ENCODE data around the gene TNXB. TPM values are rescaled to one million over a fixed set of nuclear protein-coding genes. Genes with fewer than 3 reads are reported as not detected.

Gene TNXB
- total and polyA plus RNA-seq, 4 experiments from 2014 or later = 0.31 to 22.4 (median 16.5) TPM; not detected in 1

GRCh38 chr6:32139590-32139989, 30.5 kb upstream of the TNXB start:
- H3K9me3 ChIP-seq (ENCODE audit: control insufficient read depth in 1 of 2, low read length in 2 of 2) = no peaks in the 10 kb centered on the region
- Mint-ChIP-seq H3K9me3 (peaks cover 0 to 2% (median 0%) of the 10 kb centered on the region in 8 donors), H3K27ac (no peak overlapping the region), H3K36me3 (no peaks in the 10 kb centered on the region), H3K4me3 (no peak overlapping the region), H3K4me1 (no peaks in the 10 kb centered on the region), H3K27me3 (peaks cover 2 to 3% of the 10 kb centered on the region in 2 donors)
- ChIA-PET CTCF (ENCODE audit: partially characterized antibody) (no interaction called here), POLR2A (ENCODE audit: partially characterized antibody) (interaction anchor here (1.5 kb wide), 1 partner anchor 56 kb away, joined by 4 read pairs; no protein-coding TSS in a partner anchor)
- no peaks in the 10 kb centered on the region for H3K27me3 ChIP-seq (ENCODE audit: insufficient read depth, low read length)
- no peaks in the 10 kb centered on the region for H3K4me1 ChIP-seq (ENCODE audit: insufficient read depth, low read length)
- no peak for DNase-seq
- H3K36me3 ChIP-seq (ENCODE audit: insufficient read depth, low read length) = no peaks in the 10 kb centered on the region
- intact Hi-C loops (cut with micrococcal nuclease) = no loop called here
- H3K27ac ChIP-seq (ENCODE audit: low read depth, low read length) = no peak overlapping the region
- H3K4me3 ChIP-seq (ENCODE audit: low read length in 2 of 2) = no peak overlapping the region

- CTCF ChIA-PET (ENCODE audit: partially characterized antibody) = no interaction called here
- DNase-seq = no peak
- peaks cover 0 to 2% (median 0%) of the 10 kb centered on the region in 8 donors for H3K9me3 Mint-ChIP-seq
Measured at GRCh38 chr6:32137454-32137853, 28.3 kb upstream of the TNXB start.

DNA sequence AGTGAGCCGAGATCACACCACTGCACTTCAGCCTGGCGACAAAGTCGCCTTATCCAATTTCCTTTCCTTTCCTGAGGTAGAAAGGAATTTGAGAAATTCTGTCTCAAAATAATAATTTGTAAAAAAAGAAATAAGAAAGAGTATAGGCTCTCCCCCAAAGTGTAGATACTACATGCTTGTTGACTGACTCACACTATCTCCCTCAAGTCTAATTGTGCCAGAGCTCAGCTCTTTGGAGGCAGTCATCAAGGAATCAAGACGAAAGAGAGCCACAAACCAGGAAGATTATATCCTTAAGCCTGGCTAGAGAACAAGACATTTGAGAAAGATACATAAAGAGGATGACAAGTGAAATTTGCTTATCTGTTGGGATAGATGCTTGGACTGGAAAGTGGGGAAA, 24.6 kb upstream of the TNXB start:
- Mint-ChIP-seq H3K4me1 (peaks cover 7 to 17% (median 12%) of the 10 kb centered on the region in 4 donors), H3K9me3 (peaks cover 0 to 3% (median 0%) of the 10 kb centered on the region in 8 donors), H3K36me3 (peaks cover 0 to 7% of the 10 kb centered on the region in 2 donors), H3K27me3 (peaks cover 0 to 2% of the 10 kb centered on the region in 2 donors), H3K27ac (no peak overlapping the region), H3K4me3 (no peak overlapping the region)
- ChIA-PET CTCF (ENCODE audit: partially characterized antibody) (no interaction called here), POLR2A (ENCODE audit: partially characterized antibody) (no interaction called here)
- Histone ChIP-seq H3K36me3 (ENCODE audit: insufficient read depth, low read length) (no peaks in the 10 kb centered on the region), H3K27me3 (ENCODE audit: insufficient read depth, low read length) (no peaks in the 10 kb centered on the region), H3K9me3 (ENCODE audit: control insufficient read depth in 1 of 2, low read length in 2 of 2) (no peaks in the 10 kb centered on the region), H3K27ac (ENCODE audit: low read depth, low read length) (no peak overlapping the region), H3K4me1 (ENCODE audit: insufficient read depth, low read length) (peaks cover 11% of the 10 kb centered on the region), H3K4me3 (ENCODE audit: low read length in 2 of 2) (no peak overlapping the region)
- intact Hi-C loops (cut with micrococcal nuclease) = no loop called here
- DNase-seq = no peak

More at GRCh38 chr6:32137454-32137853, 28.3 kb upstream of the TNXB start:
- Histone ChIP-seq H3K9me3 (ENCODE audit: control insufficient read depth in 1 of 2, low read length in 2 of 2) (no peaks in the 10 kb centered on the region), H3K36me3 (ENCODE audit: insufficient read depth, low read length) (no peaks in the 10 kb centered on the region), H3K27me3 (ENCODE audit: insufficient read depth, low read length) (no peaks in the 10 kb centered on the region), H3K4me1 (ENCODE audit: insufficient read depth, low read length) (no peaks in the 10 kb centered on the region), H3K4me3 (ENCODE audit: low read length in 2 of 2) (no peak overlapping the region), H3K27ac (ENCODE audit: low read depth, low read length) (no peak overlapping the region)
- H3K4me3 Mint-ChIP-seq = no peak overlapping the region
- H3K27me3 Mint-ChIP-seq = peaks cover 0 to 1% of the 10 kb centered on the region in 2 donors
- no peaks in the 10 kb centered on the region for H3K4me1 Mint-ChIP-seq
- H3K36me3 Mint-ChIP-seq = no peaks in the 10 kb centered on the region
- no peak overlapping the region for H3K27ac Mint-ChIP-seq
- POLR2A ChIA-PET (ENCODE audit: partially characterized antibody) = no interaction called here
- intact Hi-C loops (cut with micrococcal nuclease) = no loop called here

DNA sequence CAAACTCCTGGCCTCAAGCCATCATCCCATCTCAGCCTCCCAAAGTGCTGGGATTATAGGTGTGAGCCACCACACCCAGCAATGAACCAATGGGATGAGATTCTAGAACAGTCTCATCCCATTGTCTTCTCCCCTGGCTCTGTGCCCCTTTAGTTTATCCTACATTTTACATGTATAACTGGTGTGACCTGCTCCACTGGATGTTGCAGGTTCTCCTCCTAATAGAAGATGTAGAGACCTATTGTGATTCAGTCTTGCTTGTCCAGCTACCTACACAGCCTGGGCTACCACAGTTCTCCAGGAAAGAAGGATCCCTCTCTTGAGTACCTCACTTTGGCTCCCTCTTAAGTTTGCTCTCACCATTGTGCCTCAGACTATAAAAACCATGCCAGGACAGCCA, 23.0 kb upstream of the TNXB start:
- intact Hi-C loops (cut with micrococcal nuclease) = no loop called here
- Mint-ChIP-seq H3K27me3 (peaks cover 0 to 2% of the 10 kb centered on the region in 2 donors), H3K9me3 (peaks cover 0 to 3% (median 0%) of the 10 kb centered on the region in 8 donors), H3K27ac (peak overlapping the region in 1 of 7 donors; percentile 43), H3K4me1 (peaks cover 18 to 34% (median 26%) of the 10 kb centered on the region in 4 donors), H3K4me3 (peak overlapping the region in 2 of 8 donors; percentile 8 to 41), H3K36me3 (peaks cover under 1 to 18% of the 10 kb centered on the region in 2 donors)
- no peak overlapping the region for H3K27ac ChIP-seq (ENCODE audit: low read depth, low read length)
- no peaks in the 10 kb centered on the region for H3K9me3 ChIP-seq (ENCODE audit: control insufficient read depth in 1 of 2, low read length in 2 of 2)
- no peaks in the 10 kb centered on the region for H3K36me3 ChIP-seq (ENCODE audit: insufficient read depth, low read length)
- H3K4me3 ChIP-seq (ENCODE audit: low read length in 2 of 2) = no peak overlapping the region
- DNase-seq = no peak
- ChIA-PET CTCF (ENCODE audit: partially characterized antibody) (interaction anchor here (2.4 kb wide), 1 partner anchor 63 kb away, joined by 8 read pairs; no protein-coding TSS in a partner anchor), POLR2A (ENCODE audit: partially characterized antibody) (interaction anchor here (5.3 to 8.6 kb wide), 2 partner anchors 45 to 60 kb away, joined by 49 to 188 read pairs; partner anchors contain the start of genes AGPAT1, GPSM3 and PBX2)
- no peaks in the 10 kb centered on the region for H3K27me3 ChIP-seq (ENCODE audit: insufficient read depth, low read length)
- peaks cover 22% of the 10 kb centered on the region for H3K4me1 ChIP-seq (ENCODE audit: insufficient read depth, low read length)

DNA sequence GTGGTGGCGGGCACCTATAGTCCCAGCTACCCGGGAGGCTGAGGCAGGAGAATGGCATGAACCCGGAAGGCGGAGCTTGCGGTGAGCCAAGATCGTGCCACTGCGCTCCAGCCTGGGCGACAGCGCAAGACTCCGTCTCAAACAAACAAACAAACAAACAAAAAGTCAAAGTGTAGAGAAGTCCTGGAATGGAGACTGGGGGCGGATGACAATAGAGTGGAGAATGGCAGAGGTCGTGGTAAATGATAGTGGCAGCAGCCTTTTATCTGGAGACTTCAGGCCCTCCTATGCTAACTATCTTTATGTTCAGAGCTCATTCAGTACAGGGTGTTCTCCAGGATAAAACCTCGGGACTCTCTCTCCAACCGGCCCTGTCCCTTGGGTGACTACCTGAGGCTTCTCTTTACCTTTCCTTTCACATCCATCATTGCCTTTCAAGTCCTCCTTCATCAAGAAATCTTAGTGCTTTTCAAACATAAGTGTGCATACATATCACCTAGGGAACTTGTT, 22.4 kb upstream of the TNXB start:
- CTCF ChIA-PET (ENCODE audit: partially characterized antibody) = interaction anchor here (2.4 kb wide), 1 partner anchor 64 kb away, joined by 8 read pairs; no protein-coding TSS in a partner anchor
- POLR2A ChIA-PET (ENCODE audit: partially characterized antibody) = interaction anchor here (1.2 to 8.6 kb wide), 3 partner anchors 23 to 61 kb away, joined by 3 to 188 read pairs (median 49); partner anchors contain the start of genes AGPAT1, GPSM3 and PBX2
- intact Hi-C loops (cut with micrococcal nuclease) = loop anchor here (2.0 kb wide), 1 partner anchor 17 kb away; no protein-coding TSS in a partner anchor
- peak overlapping the region in 2 of 7 donors; percentile 57 to 79 for H3K27ac Mint-ChIP-seq
- DNase-seq = no peak
- Histone ChIP-seq H3K4me1 (ENCODE audit: insufficient read depth, low read length) (peaks cover 28% of the 10 kb centered on the region), H3K27me3 (ENCODE audit: insufficient read depth, low read length) (no peaks in the 10 kb centered on the region), H3K9me3 (ENCODE audit: control insufficient read depth in 1 of 2, low read length in 2 of 2) (no peaks in the 10 kb centered on the region), H3K36me3 (ENCODE audit: insufficient read depth, low read length) (peaks cover 5% of the 10 kb centered on the region), H3K27ac (ENCODE audit: low read depth, low read length) (no peak overlapping the region), H3K4me3 (ENCODE audit: low read length in 2 of 2) (no peak overlapping the region)
- H3K9me3 Mint-ChIP-seq = peaks cover 0 to 3% (median 0%) of the 10 kb centered on the region in 8 donors
- peaks cover 4 to 22% of the 10 kb centered on the region in 2 donors for H3K36me3 Mint-ChIP-seq
- H3K27me3 Mint-ChIP-seq = peaks cover 0 to 2% of the 10 kb centered on the region in 2 donors
- peak overlapping the region; percentile 4 to 63 (median 34) for H3K4me3 Mint-ChIP-seq
- peaks cover 24 to 40% (median 32%) of the 10 kb centered on the region in 4 donors for H3K4me1 Mint-ChIP-seq

GRCh38 chr6:32129297-32130088, 20.4 kb upstream of the TNXB start:
- peak overlapping the region; percentile 90 to 96 (median 94) for H3K4me3 Mint-ChIP-seq
- peaks cover 28 to 51% (median 41%) of the 10 kb centered on the region in 4 donors for H3K4me1 Mint-ChIP-seq
- H3K4me1 ChIP-seq (ENCODE audit: insufficient read depth, low read length) = peaks cover 35% of the 10 kb centered on the region
- ChIA-PET POLR2A (ENCODE audit: partially characterized antibody) (interaction anchor here (0.6 to 8.6 kb wide), 17 partner anchors 10 to 842 kb away, joined by 3 to 188 read pairs (median 4); partner anchors contain the start of genes AGPAT1, BAG6, BRD2 and DXO), CTCF (ENCODE audit: partially characterized antibody) (interaction anchor here (0.6 to 5.1 kb wide), 10 partner anchors 10 to 115 kb away, joined by 3 to 32 read pairs (median 4); partner anchors contain the start of gene GPSM3)
- no peaks in the 10 kb centered on the region for H3K27me3 ChIP-seq (ENCODE audit: insufficient read depth, low read length)
- H3K36me3 ChIP-seq (ENCODE audit: insufficient read depth, low read length) = peaks cover 15% of the 10 kb centered on the region
- peaks cover 0 to 2% of the 10 kb centered on the region in 2 donors for H3K27me3 Mint-ChIP-seq
- peaks cover 0 to 3% (median 0%) of the 10 kb centered on the region in 8 donors for H3K9me3 Mint-ChIP-seq
- H3K9me3 ChIP-seq (ENCODE audit: control insufficient read depth in 1 of 2, low read length in 2 of 2) = no peaks in the 10 kb centered on the region
- intact Hi-C loops (cut with micrococcal nuclease) = loop anchor here (2.0 kb wide), 1 partner anchor 19 kb away; no protein-coding TSS in a partner anchor
- H3K27ac ChIP-seq (ENCODE audit: low read depth, low read length) = peak overlapping the region; percentile 83
- peaks cover 13 to 31% of the 10 kb centered on the region in 2 donors for H3K36me3 Mint-ChIP-seq
- H3K27ac Mint-ChIP-seq = peak overlapping the region; percentile 89 to 98 (median 97)
- DNase-seq = peak in 1 of 5 donors; percentile 30
- H3K4me3 ChIP-seq (ENCODE audit: low read length in 2 of 2) = peak overlapping the region; percentile 70 to 72
